NCI-H774 (cell line): ENCODE measurements around the gene GAMT.
"Not testable (repeated sequence)": the region's sequence is repeated elsewhere in the genome, so short reads cannot be mapped to it uniquely, and the experiment has no call there.

Experiments
- DNase-seq: peaks from one replicate; lab custom pipeline; 2025; lab: John Stamatoyannopoulos, UW

The GAMT gene

GRCh38 chr19:1401138-1401888 is at the start of gene GAMT:
Gene GAMT (minus strand): TSS chr19:1401542. CDS start chr19:1401476, 66 bp downstream.
- no peak for DNase-seq

- peak; percentile 1 for DNase-seq
These were observed 48.4 kb upstream of the GAMT start, which contains the start of gene APC2 for GRCh38 chr19:1449467-1450442. Gene APC2 (plus strand): TSS chr19:1450121. CDS start chr19:1453002, 2,881 bp downstream.

DNA sequence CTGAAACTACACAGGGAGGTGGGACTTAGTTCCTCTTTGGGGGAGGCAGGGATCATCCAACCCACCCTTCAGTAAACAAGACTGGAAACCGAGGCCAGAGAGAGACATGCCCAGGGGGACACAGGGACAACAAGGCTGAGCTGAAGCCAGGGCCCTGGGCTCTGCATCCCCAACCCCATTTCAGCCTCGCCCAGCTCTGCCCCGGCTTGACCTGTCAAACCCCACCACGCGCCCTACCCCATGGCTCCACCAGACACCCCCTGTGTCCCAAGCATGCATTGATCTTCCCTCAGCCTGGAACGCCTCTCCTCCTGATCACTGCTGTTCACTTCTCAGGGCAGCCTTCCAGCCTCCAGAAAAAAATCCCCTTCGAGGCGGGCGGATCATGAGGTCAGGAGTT is 46.6 kb upstream of the GAMT start:
- no peak for DNase-seq

GRCh38 chr19:1447504-1447903 is 46.2 kb upstream of the GAMT start:
- no peak for DNase-seq

DNA sequence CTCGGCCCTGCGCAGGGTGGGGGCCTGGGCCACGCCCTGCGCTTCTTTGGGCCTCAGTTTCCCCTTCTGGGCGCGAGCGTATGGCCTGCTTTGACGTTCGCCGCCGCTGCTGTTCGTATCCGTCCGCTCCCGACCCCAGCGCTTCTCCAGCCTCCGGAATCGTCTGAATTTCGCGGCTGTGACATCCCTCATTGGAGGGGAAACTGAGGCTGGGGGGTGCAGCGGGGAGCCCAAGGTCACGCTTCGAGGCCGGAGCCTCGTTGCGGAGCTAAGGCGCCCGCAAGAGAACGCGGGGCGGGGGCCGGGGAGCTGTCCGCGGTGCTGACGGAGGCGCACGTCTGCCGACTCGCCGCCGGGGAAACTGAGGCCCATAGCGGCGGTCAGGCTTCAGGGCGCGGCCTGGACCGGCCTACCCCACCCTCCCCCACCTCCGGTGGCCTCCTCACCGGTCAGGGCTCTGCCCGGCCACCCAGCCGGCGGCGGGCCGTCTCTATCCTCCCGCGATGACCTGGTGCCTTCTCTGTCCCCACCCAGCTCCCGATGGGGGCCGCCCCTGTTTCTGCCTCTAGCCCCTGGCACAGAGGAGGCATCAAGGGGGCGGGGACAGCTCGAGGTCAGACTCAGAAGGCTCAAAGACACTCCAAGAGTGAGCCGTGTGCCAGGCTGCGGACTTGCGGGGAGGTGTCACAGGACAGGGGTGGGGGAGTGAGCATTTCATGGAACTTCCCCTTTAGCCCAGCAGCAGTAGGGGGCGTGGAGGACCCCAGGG is 45.6 kb upstream of the GAMT start:
- DNase-seq = no peak

GRCh38 chr19:1445932-1446712 is 44.8 kb upstream of the GAMT start:
- peak; percentile 42 for DNase-seq

DNA sequence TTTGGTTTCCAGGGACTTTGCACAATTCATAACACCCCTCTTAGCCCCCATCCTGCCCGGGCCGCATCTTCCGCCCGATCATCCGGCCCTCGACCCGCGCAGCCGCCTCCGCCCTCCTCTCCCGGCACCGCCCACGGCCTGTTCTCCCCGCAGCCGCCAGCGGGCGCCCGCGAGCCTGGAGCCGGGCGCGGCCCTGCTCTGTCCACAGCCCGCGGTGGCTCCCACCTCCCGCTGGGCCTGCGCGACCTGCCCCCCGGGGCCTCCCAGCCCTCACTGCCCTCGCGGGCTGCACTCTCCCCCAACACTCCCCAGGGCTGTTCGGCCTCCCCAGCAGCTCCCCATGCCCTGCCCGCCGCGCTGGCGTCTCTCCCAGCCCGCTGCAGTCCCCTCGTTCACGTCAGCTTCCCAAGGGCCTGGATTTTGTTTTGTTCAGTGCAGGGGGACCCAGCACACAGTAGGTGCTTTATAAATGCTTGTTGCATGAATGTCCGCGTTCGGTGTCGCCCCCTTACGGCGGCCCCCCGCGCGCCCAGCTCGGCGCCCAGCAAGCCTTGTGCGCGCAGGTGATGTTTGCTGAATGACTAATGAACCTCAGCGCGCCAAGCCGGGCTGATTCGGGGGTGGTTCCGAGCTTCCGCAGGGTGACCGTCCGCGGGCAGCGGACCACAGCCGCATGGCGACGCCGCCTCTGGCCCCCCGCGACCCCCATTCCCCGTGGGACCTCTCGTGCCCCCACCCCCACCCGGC is 44.0 kb upstream of the GAMT start:
- peak; percentile 48 for DNase-seq

DNA sequence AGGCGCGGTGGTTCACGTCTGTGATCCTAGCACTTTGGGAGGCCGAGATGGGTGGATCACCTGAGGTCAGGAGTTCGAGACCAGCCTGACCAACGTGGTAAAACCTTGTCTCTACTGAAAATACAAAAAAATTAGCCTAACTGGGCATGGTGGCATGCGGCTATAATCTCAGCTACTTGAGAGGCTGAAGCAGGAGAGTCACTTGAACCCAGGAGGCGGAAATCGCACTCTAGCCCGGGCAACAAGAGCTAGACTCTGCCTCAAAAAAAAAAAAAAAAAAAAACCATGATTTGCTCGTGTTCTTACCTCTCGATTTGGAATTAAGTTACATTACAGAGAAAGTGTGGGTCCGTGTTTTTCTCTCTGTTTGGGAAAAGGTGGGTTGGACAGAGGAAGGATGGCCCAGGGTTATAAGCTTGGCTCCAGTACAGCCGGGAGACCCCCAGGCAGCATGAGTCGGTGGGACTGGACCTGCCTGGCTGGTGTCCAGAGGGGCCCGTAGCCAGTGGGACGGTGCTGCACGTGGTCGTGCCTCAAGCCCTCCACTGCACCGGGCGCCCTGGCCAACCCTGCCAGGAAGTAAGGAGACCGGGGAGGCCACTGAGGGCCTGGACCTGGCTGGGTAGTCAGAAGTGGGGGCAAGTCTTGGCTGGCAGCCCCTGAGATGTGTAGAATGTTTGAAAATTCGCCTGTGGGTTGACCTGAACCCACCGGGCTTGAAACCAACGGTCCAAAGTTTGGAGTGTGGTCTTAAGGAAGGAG is 40.5 kb upstream of the GAMT start:
- DNase-seq = no peak

GRCh38 chr19:1441022-1441426 is 39.7 kb upstream of the GAMT start:
- no peak for DNase-seq

DNA sequence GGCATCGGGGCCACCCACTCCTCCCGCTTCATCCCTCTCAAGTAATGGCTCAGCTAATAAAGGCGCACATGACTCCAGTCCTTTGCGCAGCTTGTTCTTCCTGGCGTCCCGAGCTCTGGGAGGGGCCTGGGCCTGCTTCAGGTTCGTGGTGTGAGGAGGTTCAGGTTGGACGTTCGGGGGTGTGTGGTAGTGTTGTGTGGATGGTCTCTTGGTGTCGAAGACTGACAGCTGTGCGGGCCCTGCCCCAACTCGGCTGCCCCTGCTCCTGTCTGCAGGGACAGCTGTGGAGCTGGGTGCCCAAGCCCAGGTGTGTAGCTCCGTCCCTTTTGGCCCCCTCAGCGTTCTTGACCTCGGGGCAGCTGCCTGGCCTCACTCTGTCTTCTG is 39.1 kb upstream of the GAMT start:
- DNase-seq = no peak

DNA sequence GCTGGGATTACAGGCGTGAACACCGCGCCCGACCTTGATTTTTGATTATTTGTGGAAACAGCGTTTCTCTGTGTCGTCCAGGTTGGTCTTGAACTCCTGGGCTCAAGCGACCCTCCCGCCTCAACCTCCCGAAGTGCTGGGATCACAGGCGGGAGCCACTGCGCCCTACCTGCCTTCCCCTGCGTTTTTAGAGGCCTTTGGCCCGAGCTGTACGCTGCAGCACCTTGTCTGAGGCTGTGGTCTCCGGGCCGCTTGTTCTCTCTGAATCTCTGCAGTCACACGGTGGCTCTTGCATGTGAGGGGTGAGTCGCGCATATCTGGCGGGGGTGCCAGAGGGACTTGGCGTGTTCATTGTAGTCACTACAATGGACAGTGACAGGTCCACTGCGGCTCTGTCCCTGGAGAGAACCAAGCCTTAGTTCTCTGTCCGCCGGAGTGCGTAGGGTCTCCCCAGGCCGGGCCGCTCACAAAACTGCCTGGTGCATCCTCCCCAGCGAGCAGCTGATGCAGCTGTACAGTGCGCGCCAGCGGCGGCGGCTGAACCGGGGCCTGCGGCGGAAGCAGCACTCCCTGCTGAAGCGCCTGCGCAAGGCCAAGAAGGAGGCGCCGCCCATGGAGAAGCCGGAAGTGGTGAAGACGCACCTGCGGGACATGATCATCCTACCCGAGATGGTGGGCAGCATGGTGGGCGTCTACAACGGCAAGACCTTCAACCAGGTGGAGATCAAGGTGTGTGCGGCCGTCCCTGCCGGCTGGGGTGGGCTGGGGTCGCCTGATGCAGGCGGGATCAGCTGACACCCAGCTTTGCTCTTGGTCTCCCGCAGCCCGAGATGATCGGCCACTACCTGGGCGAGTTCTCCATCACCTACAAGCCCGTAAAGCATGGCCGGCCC is 38.4 kb upstream of the GAMT start:
- not testable (repeated sequence) for DNase-seq

GRCh38 chr19:1438933-1439354 is 37.6 kb upstream of the GAMT start:
- DNase-seq = no peak

- peak; percentile 93 for DNase-seq
These were observed 36.9 kb upstream of the GAMT start, which contains the start of gene RPS15 for GRCh38 chr19:1438035-1438932. Gene RPS15 (plus strand): TSS chr19:1438396. CDS start chr19:1438426, 30 bp downstream.

- no peak for DNase-seq
These were observed 36.3 kb upstream of the GAMT start for GRCh38 chr19:1437609-1438008.

DNA sequence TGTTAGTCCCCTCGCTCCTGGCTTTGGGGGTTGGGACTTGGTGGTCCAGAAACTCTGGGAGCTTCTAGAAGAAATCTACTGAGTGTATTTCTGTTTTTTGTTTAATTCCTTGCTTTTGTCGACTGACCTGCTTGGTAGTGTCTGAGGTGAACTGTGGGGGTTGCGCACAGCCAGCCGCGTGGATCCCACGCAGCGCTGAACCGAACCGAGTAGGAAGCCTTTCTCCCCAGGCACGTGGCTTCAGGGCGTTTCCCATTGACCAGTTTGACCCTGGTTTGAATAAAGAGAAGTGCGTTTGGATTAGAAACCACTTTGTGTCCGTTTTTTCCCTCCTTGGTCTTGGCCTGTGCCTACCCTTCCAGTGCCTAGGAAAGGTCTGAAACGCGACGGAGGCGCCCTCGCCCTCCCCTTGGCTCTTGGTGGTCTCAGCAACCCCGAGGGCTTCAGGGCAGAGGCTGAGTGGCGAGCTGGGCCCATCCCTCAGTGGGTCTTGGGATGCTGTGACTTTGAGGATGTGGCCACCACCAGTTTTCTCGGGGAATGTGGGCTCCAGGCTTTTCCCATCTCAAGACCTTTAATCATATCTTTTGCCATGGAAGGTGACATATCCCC is 34.1 kb upstream of the GAMT start:
- no peak for DNase-seq

DNA sequence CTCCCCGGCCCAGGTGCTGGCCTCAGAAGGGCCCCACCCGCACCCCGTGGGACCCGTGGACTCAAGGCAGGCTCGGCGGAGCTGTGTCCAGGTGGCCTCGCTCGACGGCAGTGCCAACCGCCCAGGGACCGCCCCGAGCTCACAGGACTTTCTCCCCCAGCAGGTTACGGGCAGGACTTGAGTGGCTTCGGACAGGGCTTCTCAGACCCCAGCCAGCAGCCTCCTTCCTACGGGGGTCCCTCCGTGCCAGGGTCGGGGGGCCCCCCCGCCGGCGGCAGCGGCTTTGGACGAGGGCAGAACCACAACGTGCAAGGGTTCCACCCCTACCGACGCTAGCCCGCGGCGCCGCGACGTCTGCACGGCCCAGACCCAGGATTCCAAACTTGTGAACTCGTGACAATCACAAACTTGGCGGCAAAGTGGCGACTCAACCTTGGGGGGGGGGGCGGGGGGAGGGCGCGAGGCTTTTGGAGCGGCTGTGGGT is 33.3 kb upstream of the GAMT start:
- no peak for DNase-seq

DNA sequence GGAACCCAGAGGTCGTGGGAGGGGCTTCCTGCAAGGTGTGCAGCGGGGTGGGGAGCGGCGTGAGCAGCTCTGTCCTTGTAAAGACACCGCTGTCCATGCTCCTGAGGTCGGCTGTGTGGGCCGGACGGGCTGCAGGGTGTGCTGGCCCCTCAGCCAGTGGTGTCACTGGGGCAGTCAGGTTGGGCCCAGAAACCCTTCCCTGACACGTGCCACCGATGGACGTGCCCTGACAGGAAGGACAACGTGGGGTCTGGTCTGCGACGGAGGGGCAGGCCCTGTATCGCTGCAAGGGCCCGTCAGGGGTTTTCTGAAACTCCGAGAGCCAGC is 32.7 kb upstream of the GAMT start:
- DNase-seq = no peak
